ENCODE data around the gene TMEM40. TPM values are rescaled to one million over a fixed set of nuclear protein-coding genes. Genes with fewer than 3 reads are reported as not detected.
A peak's percentile ranks its signal among the peaks of the same experiment; 100 is the strongest.

Gene TMEM40
- total and polyA plus RNA-seq, 9 donors = 0.11 to 0.80 (median 0.20) TPM; not detected in 6

GRCh38 chr3:12752809-12753208 lies 6.2 kb downstream of the TMEM40 start:
- Histone ChIP-seq H3K4me1 (ENCODE audit: insufficient read depth) (peaks cover 5% of the 10 kb centered on the region), H3K36me3 (no peaks in the 10 kb centered on the region), H3K27me3 (no peaks in the 10 kb centered on the region), H3K9me3 (no peaks in the 10 kb centered on the region), H3K27ac (no peak overlapping the region), H3K4me3 (no peak overlapping the region)
- DNase-seq = no peak
- intact Hi-C loops (cut with DNase I) = no loop called here
- TF ChIP-seq POLR2A (IDR thresholded peaks at IDR 0.05) = no peak
- TF ChIP-seq CTCF (IDR thresholded peaks at IDR 0.05) = no peak
- no peak for TF ChIP-seq EP300 (IDR thresholded peaks at IDR 0.05)
- 66 to 71% (median 68%) methylated on average over 2 of the region's 2 CpGs for WGBS, 3 donors

GRCh38 chr3:12752102-12752501 lies 7.0 kb downstream of the TMEM40 start:
- Histone ChIP-seq H3K4me1 (ENCODE audit: insufficient read depth) (peaks cover 5% of the 10 kb centered on the region), H3K9me3 (no peaks in the 10 kb centered on the region), H3K27ac (no peak overlapping the region), H3K36me3 (no peaks in the 10 kb centered on the region), H3K27me3 (no peaks in the 10 kb centered on the region), H3K4me3 (no peak overlapping the region)
- WGBS, 3 donors = 57 to 62% (median 61%) methylated on average over 3 of the region's 3 CpGs
- TF ChIP-seq EP300 (IDR thresholded peaks at IDR 0.05) (no peak), POLR2A (IDR thresholded peaks at IDR 0.05) (no peak), CTCF (IDR thresholded peaks at IDR 0.05) (no peak)
- intact Hi-C loops (cut with DNase I) = no loop called here
- DNase-seq = no peak

- intact Hi-C loops (cut with DNase I) = no loop called here
- WGBS, 3 donors = 89 to 94% (median 93%) methylated on average over 5 of the region's 5 CpGs
- H3K27ac ChIP-seq = no peak overlapping the region
These were observed 7.5 kb downstream of the TMEM40 start for GRCh38 chr3:12751571-12751970.

GRCh38 chr3:12750658-12751071 lies 8.4 kb downstream of the TMEM40 start:
- Histone ChIP-seq H3K4me3 (no peak overlapping the region), H3K36me3 (no peaks in the 10 kb centered on the region), H3K9me3 (no peaks in the 10 kb centered on the region), H3K27me3 (no peaks in the 10 kb centered on the region), H3K27ac (no peak overlapping the region), H3K4me1 (ENCODE audit: insufficient read depth) (peaks cover 5% of the 10 kb centered on the region)
- intact Hi-C loops (cut with DNase I) = no loop called here
- 56 to 73% (median 59%) methylated on average over 4 of the region's 4 CpGs for WGBS, 3 donors
- DNase-seq = peak in 1 of 5 donors; percentile 13
- TF ChIP-seq POLR2A (IDR thresholded peaks at IDR 0.05) (no peak), EP300 (IDR thresholded peaks at IDR 0.05) (no peak), CTCF (IDR thresholded peaks at IDR 0.05) (no peak)

More at GRCh38 chr3:12751571-12751970, 7.5 kb downstream of the TMEM40 start:
- H3K27me3 ChIP-seq = no peaks in the 10 kb centered on the region
- no peaks in the 10 kb centered on the region for H3K36me3 ChIP-seq
- H3K9me3 ChIP-seq = no peaks in the 10 kb centered on the region
- H3K4me1 ChIP-seq (ENCODE audit: insufficient read depth) = peaks cover 5% of the 10 kb centered on the region
- TF ChIP-seq POLR2A (IDR thresholded peaks at IDR 0.05) (no peak), CTCF (IDR thresholded peaks at IDR 0.05) (no peak), EP300 (IDR thresholded peaks at IDR 0.05) (no peak)
- DNase-seq = no peak
- no peak overlapping the region for H3K4me3 ChIP-seq
